ENCODE results near the gene STAG1. TPM values are rescaled to one million over a fixed set of nuclear protein-coding genes. Genes with fewer than 3 reads are reported as not detected.

STAG1 gene
- polyA plus RNA-seq, 1 experiment = 30.1 TPM

- Histone ChIP-seq H3K27me3 (ENCODE audit: control insufficient read depth, insufficient read depth, low read length) (no peaks in the 10 kb centered on the region), H3K27ac (ENCODE audit: low read depth, low read length) (no peak overlapping the region), H3K4me3 (ENCODE audit: low read depth, low read length) (no peak overlapping the region), H3K9me3 (ENCODE audit: control insufficient read depth, insufficient read depth, low read length) (no peaks in the 10 kb centered on the region; the same call in 1 of the 2 replicates)
- POLR2A ChIA-PET = no interaction called here
- CTCF ChIA-PET = no interaction called here
- 0 out of 2 replicates have a peak, but pooled peaks have one; percentile 3 for TF ChIP-seq CTCF (IDR thresholded peaks at IDR 0.05; ENCODE audit: low read depth, low read length)
- DNase-seq (ENCODE audit: low read depth, low spot score) = no peak
These were observed 53.8 kb downstream of the STAG1 start for GRCh38 chr3:136698361-136698760.

GRCh38 chr3:136696797-136697196 is 55.4 kb downstream of the STAG1 start:
- no peak for TF ChIP-seq CTCF (IDR thresholded peaks at IDR 0.05; ENCODE audit: low read depth, low read length)
- Histone ChIP-seq H3K9me3 (ENCODE audit: control insufficient read depth, insufficient read depth, low read length) (no peaks in the 10 kb centered on the region; the same call in 1 of the 2 replicates), H3K27ac (ENCODE audit: low read depth, low read length) (no peak overlapping the region), H3K4me3 (ENCODE audit: low read depth, low read length) (no peak overlapping the region), H3K27me3 (ENCODE audit: control insufficient read depth, insufficient read depth, low read length) (no peaks in the 10 kb centered on the region)
- ChIA-PET CTCF (interaction anchor here (1.0 kb wide), 1 partner anchor 56 kb away, joined by 3 read pairs; the partner anchor contains the start of gene STAG1), POLR2A (no interaction called here)
- no peak for DNase-seq (ENCODE audit: low read depth, low spot score)

GRCh38 chr3:136694321-136694720 is 57.9 kb downstream of the STAG1 start:
- ChIA-PET CTCF (interaction anchor here (0.5 to 0.7 kb wide), 3 partner anchors 10 to 338 kb away, joined by 4 to 5 read pairs (median 4); partner anchors contain the start of gene STAG1), POLR2A (no interaction called here)
- Histone ChIP-seq H3K4me3 (ENCODE audit: low read depth, low read length) (no peak overlapping the region), H3K27ac (ENCODE audit: low read depth, low read length) (no peak overlapping the region), H3K9me3 (ENCODE audit: control insufficient read depth, insufficient read depth, low read length) (no peaks in the 10 kb centered on the region), H3K27me3 (ENCODE audit: control insufficient read depth, insufficient read depth, low read length) (no peaks in the 10 kb centered on the region)
- no peak for DNase-seq (ENCODE audit: low read depth, low spot score)
- TF ChIP-seq CTCF (IDR thresholded peaks at IDR 0.05; ENCODE audit: low read depth, low read length) = no peak

- Histone ChIP-seq H3K27ac (ENCODE audit: low read depth, low read length) (no peak overlapping the region), H3K4me3 (ENCODE audit: low read depth, low read length) (no peak overlapping the region), H3K27me3 (ENCODE audit: control insufficient read depth, insufficient read depth, low read length) (no peaks in the 10 kb centered on the region), H3K9me3 (ENCODE audit: control insufficient read depth, insufficient read depth, low read length) (no peaks in the 10 kb centered on the region)
- ChIA-PET POLR2A (interaction anchor here (0.7 kb wide), 1 partner anchor 48 kb away, joined by 7 read pairs; no protein-coding TSS in a partner anchor), CTCF (interaction anchor here (1.4 kb wide), 1 partner anchor 62 kb away, joined by 5 read pairs; the partner anchor contains the start of gene STAG1)
- DNase-seq (ENCODE audit: low read depth, low spot score) = no peak
- no peak for TF ChIP-seq CTCF (IDR thresholded peaks at IDR 0.05; ENCODE audit: low read depth, low read length)
These were observed 61.6 kb downstream of the STAG1 start for GRCh38 chr3:136690599-136690998.

- Histone ChIP-seq H3K27ac (ENCODE audit: low read depth, low read length) (no peak overlapping the region), H3K27me3 (ENCODE audit: control insufficient read depth, insufficient read depth, low read length) (no peaks in the 10 kb centered on the region), H3K4me3 (ENCODE audit: low read depth, low read length) (no peak overlapping the region), H3K9me3 (ENCODE audit: control insufficient read depth, insufficient read depth, low read length) (no peaks in the 10 kb centered on the region)
- DNase-seq (ENCODE audit: low read depth, low spot score) = no peak
- ChIA-PET POLR2A (no interaction called here), CTCF (interaction anchor here (2.2 kb wide), 1 partner anchor 66 kb away, joined by 7 read pairs; the partner anchor contains the start of gene STAG1)
- TF ChIP-seq CTCF (IDR thresholded peaks at IDR 0.05; ENCODE audit: low read depth, low read length) = no peak
These were observed 66.3 kb downstream of the STAG1 start for GRCh38 chr3:136685882-136686281.

All from AG04450 (cell line).